Measurements from ENCODE around the gene NPDC1. TPM values are rescaled to one million over a fixed set of nuclear protein-coding genes. Genes with fewer than 3 reads are reported as not detected.

The NPDC1 gene
- total RNA-seq, 1 donor from 2014 or later, result 90.8 TPM

- Mint-ChIP-seq H3K27me3 (ENCODE audit: low read depth) (peaks cover 11% of the 10 kb centered on the region), H3K4me3 (ENCODE audit: unreplicated experiment) (no peak within 1 kb of the TSS), H3K4me1 (ENCODE audit: low read depth) (peaks cover 9% of the 10 kb centered on the region), H3K9me3 (ENCODE audit: low read depth) (no peaks in the 10 kb centered on the region), H3K27ac (ENCODE audit: unreplicated experiment) (no peak within 1 kb of the TSS), H3K36me3 (ENCODE audit: low read depth) (no peaks in the 10 kb centered on the region)
- no peak for TF ChIP-seq CTCF (IDR thresholded peaks at IDR 0.05)
- DNase-seq (ENCODE audit: low spot score), result no peak
Measured at GRCh38 chr9:137053944-137054931, 8.3 kb upstream of the NPDC1 start, which contains the start of gene ENTPD2. Gene ENTPD2, minus strand, starts transcription at chr9:137054061. Its CDS starts 64 bp downstream, at chr9:137053997.

- Mint-ChIP-seq H3K36me3 (ENCODE audit: low read depth) (no peaks in the 10 kb centered on the region), H3K27me3 (ENCODE audit: low read depth) (peaks cover 11% of the 10 kb centered on the region), H3K27ac (ENCODE audit: unreplicated experiment) (no peak overlapping the region), H3K4me3 (ENCODE audit: unreplicated experiment) (no peak overlapping the region), H3K9me3 (ENCODE audit: low read depth) (no peaks in the 10 kb centered on the region), H3K4me1 (ENCODE audit: low read depth) (peaks cover 9% of the 10 kb centered on the region)
- TF ChIP-seq CTCF (IDR thresholded peaks at IDR 0.05), result no peak
- DNase-seq (ENCODE audit: low spot score), result no peak
Measured at GRCh38 chr9:137052998-137053943, 7.3 kb upstream of the NPDC1 start.

GRCh38 chr9:137052293-137052692, 6.3 kb upstream of the NPDC1 start:
- no peaks in the 10 kb centered on the region for H3K36me3 Mint-ChIP-seq (ENCODE audit: low read depth)
- H3K27ac Mint-ChIP-seq (ENCODE audit: unreplicated experiment), result no peak overlapping the region
- DNase-seq (ENCODE audit: low spot score), result no peak
- peaks cover 11% of the 10 kb centered on the region for H3K27me3 Mint-ChIP-seq (ENCODE audit: low read depth)
- H3K9me3 Mint-ChIP-seq (ENCODE audit: low read depth), result no peaks in the 10 kb centered on the region
- H3K4me1 Mint-ChIP-seq (ENCODE audit: low read depth), result peaks cover 7% of the 10 kb centered on the region
- no peak overlapping the region for H3K4me3 Mint-ChIP-seq (ENCODE audit: unreplicated experiment)
- no peak for TF ChIP-seq CTCF (IDR thresholded peaks at IDR 0.05)

- Mint-ChIP-seq H3K36me3 (ENCODE audit: low read depth) (no peaks in the 10 kb centered on the region), H3K27me3 (ENCODE audit: low read depth) (peaks cover 11% of the 10 kb centered on the region), H3K27ac (ENCODE audit: unreplicated experiment) (no peak overlapping the region), H3K4me1 (ENCODE audit: low read depth) (peaks cover 7% of the 10 kb centered on the region), H3K4me3 (ENCODE audit: unreplicated experiment) (no peak overlapping the region), H3K9me3 (ENCODE audit: low read depth) (no peaks in the 10 kb centered on the region)
- DNase-seq (ENCODE audit: low spot score), result no peak
- TF ChIP-seq CTCF (IDR thresholded peaks at IDR 0.05), result no peak
Measured at GRCh38 chr9:137051145-137051724, 5.3 kb upstream of the NPDC1 start.

All from chondrocyte (in vitro differentiated cells).